Activated T-helper 1 cell treated with anti-CD3 and anti-CD28 coated beads, Interleukin-2, amount 50 U/mL, for 16 hours (primary cell): ENCODE results near the gene KRTAP10-12.

Source experiments
- DNase-seq, 2 donors: peaks; one replicate each; pipeline ENCODE4 v3.0.0-alpha.2; 2020; ENCODE audit warnings: low read depth in 1 of 2, low spot score in 1 of 2

The KRTAP10-12 gene

DNA sequence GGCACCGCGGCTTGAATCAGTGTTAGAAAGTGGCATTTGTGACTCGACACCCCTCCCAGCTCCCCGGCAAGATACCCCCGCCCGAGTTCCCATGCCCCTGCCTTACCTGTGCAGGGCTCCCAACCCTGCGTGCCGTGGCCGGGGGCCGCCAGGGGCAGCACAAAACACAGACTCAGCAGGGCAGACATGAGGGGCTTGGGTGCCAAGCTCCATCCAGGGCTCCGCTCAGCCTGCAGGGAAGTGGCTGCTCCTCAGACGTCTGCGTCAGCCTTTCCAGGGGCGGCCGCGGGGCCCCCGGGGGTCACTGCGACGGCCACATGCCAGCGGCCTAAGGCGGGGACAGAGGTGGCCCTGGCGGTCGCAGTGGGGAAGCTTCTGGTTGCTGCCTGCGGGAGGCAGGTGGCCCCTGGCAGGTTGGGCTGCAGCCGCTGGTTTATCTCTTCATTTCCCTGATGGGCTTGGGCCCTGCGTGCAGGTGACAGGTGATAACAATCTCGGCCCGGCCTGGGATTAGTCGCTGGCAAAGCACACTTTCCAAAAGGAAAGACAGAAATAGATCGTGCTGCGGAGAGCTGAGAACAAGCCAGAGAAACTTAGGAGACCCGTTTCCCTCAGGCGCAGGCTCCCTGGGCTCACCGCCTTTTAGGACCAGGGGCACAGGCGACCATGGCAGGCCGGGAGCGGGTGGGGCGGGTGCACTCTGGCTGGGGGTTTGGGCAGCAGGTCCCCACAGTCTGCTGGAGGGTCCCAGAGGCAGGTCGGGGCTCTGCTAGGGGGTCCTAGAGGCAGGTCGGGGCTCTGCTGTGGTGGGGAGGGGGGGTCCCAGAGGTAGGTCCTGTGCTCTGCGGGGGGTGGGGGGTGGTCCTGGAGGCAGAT lies 14.6 kb downstream of the KRTAP10-12 start, which contains the start of gene TSPEAR:
TSPEAR (minus strand) TSS at position 246 of the 876 bp plus-strand sequence; CDS start at position 188, 58 bp downstream.
- no peak for DNase-seq

GRCh38 chr21:44712203-44713028 lies 15.4 kb downstream of the KRTAP10-12 start:
- DNase-seq: no peak

GRCh38 chr21:44713130-44713529 lies 16.2 kb downstream of the KRTAP10-12 start:
- no peak for DNase-seq

GRCh38 chr21:44713846-44714245 lies 16.9 kb downstream of the KRTAP10-12 start:
- DNase-seq: no peak

DNA sequence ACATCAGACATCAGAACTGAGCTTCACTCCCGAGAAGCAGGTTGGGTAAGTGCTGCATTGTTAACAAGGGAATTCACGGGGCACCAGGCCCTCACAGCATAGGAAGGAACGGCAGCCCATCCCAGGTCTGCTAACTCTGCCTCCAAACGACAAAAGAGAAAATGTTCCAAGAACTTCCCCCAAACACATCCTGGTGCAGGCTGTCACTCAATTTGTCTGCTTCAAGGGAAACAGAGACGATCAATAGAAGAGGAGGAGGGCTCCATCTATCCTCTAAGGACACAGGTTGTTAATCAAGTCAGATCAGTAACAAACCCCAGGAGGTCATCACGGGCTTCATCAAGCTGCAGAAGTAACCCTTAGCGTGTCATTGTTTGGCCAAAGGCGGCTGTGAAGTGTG lies 17.9 kb downstream of the KRTAP10-12 start:
- no peak for DNase-seq

DNA sequence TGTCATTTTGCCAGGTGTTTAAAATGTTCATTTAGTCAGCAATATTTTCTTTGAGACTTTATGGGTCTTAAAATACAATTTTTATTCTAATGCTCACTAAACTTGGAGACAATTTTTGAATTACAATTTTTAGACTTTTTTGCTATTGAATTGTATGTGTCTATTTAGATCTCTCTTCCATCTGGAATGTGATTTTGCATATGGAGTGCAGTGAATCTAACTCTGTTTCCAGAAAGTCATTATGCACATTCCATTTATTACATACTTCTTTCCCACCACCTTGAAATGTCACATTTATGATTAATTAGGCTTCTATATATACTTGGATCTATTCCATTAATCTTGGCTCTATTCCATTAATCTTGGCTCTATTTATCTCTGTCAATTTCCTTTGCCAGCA lies 20.0 kb downstream of the KRTAP10-12 start:
- no peak for DNase-seq

DNA sequence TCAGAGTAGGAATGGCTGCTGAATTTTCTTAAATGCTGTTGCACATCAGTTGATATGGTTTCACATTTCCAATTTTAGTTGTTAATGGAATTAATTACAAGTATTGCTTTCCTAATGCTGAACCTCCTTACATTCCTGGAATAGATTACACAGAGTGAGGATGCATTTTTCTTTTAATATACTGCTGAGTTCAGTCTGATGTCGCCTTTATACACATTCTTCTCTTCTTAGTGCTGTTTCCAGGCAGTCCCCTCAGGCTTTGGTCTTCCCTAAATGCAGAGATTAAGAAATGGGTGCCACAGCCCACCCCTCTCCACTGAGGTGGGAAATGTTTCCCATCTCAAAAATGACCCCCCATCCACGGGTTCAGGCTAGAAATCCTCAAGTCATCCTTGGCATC lies 21.1 kb downstream of the KRTAP10-12 start:
- no peak for DNase-seq

DNA sequence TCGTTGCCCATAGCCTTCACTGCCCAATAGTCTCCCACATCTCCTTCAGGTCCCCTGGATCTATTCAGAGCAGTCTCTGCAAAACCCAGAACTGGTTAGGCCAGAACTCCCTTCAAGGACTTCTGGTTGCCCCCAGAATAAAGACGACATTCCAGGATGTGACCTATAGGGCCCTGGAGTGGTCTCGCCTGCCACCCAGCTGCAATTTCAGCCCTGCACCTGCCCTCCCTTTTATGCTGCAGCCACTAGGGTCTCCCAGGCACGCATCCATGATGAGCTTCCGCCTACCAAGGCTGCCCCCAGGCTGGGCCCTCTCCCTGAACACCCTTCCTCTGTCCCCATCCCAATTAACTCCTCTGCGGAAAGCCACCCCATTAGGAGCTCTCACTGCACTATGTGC lies 21.6 kb downstream of the KRTAP10-12 start:
- DNase-seq: no peak

DNA sequence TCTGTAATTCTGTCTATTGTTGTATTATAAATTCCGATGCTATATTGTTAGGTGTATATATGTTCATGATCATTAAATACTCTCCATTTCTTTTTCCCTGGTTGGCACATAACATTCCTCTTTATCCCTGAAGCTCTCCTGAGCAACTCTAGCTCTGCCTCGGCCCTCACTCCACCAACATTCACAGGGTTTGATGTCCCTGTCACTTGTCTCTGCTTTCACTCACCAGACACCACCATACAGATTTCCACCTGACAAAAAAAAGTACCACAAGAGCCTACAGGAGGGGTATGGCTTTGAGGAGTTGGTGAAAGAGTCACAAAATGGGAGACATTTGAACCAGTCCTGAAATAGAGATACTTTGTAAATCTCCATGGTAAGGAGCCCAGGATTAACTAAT lies 23.2 kb downstream of the KRTAP10-12 start:
- no peak for DNase-seq

DNA sequence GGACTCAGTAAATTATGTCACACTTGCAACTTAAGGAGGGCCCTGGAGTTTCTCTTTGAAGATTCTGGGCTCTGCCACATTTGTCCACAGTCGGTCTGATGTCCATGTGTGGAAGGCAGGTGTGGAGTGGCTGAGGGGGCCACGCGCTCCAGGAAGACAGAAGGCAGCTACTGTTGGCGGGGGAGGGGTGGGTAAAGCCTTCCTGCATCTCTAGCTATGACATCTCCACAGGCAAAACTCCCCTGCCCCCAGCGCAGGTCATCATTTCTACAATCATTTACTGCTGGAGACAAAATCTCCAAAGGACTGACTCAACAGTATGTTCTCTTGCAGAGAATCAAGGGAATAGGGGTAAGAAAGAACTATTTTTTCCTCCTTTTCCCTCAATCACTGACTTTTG lies 25.8 kb downstream of the KRTAP10-12 start:
- DNase-seq: no peak

DNA sequence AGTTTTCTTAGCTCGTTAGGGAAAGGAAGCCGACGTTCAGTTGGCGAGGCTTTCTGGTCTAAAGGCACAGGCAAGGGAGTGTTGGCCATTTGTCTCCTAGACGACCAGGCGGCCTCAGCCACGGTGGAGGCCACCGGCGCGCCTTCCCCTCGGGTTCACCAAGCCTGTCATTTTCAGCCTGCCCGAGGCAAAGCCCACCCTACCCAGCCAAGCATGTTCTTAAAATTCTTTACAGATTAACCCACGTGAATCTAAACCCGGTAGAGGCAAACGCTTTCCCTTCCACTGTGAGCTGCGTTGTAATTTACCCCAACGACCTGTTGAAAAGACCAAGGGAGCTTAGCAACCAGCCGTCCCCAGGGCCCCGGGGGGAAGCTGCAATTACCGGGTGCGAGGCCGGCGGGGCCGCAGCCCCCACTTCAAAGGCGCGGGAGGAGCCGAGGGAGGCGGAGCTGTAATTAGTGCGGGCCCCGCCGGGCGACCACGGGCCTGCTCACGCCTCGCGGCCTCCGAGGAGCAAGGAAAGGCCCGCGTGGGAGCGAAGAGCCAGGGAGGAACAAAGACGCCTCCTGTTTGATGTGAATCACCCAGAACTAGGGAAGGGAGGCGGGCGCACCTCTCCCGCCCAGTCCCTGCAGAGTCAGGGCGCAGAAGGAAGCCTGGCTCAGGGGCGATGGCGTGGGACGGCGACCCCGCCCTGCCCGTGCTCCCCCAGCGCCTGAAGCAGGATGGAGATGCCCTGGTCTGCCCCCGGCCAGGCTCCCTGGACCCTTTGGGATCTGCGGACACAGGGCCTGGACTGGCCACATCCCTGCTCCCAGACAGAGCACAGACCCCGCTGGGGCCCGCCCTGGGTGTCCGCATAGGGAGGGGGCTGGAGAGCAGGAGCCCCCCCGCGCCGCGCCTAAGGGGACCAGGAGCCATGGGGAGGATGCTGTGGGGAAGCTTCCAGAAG lies 26.5 kb downstream of the KRTAP10-12 start:
- DNase-seq: no peak

DNA sequence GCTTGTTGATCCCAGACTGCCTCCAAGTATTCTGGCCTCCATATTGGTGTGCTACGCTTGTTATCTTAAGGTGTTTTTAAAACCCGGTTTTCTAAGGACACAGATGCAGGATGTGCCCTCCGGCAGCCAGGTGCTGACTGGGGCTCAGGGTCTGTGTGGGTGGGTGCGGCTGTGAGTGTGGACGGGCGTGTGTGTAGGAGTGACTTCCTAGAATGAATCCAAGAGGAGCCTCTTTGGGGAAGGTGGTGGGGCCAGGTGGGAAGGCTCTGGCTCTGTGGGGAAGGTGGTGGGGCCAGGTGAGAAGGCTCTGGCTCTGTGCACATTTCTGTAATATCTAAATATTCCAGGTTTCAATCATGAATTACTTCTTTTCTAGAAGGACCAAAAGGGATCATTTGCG lies 27.2 kb downstream of the KRTAP10-12 start:
- no peak for DNase-seq

DNA sequence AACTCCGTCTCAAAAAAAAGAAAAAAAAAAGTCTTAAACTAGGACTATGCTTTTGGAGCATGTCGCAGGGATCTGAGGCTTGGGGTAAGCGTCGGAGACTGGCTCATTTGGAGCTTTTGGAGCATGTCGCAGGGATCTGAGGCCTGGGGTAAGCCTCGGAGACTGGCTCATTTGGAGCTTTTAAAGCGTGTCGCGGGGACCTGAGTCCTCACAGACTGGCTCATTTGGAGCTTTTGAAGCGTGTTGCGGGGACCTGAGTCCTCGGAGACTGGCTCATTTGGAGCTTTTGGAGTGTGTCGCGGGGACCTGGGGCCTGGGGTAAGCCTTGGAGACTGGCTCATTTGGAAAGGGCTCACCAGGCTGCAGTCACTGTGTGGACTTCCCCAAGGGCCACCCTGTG lies 28.0 kb downstream of the KRTAP10-12 start:
- no peak for DNase-seq

DNA sequence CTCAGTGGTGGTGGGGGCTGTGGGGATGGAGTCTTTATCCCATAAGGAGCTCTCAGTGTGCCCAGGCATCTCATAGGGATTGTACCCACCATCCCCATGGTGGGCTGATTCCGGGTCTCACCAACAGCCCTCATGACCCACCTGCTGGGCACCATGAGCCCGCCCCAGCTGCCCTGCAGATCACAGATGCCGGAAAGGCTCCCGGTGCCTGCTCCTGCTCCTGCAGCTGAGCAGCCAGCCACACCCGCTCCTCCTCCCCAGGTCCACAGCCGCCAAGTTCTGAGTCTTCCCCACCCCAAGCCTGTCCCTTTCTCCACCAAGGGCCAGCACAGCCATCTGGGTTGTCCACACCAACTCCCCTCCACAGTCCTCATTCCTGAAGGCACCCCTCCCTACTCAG lies 29.9 kb downstream of the KRTAP10-12 start:
- no peak for DNase-seq

DNA sequence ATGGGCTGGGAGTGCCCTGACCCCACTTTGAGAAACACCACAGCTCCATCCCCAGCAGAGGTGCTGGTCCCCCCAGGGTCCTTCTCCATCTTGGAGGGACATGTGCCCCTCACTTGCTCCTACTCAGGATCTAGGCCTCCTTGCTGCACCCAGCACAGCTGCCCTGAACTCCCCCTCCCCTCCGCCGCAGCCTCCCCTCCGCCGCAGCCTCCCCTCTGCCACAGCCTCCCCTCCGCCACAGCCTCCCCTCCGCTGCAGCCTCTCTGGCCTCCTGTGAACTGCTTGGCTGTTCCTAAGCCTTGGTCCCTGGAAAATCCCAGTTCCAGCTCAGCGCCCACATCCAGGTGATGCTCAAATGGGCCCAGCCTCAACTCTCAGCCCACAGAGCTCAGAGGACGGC lies 30.3 kb downstream of the KRTAP10-12 start:
- DNase-seq: no peak

DNA sequence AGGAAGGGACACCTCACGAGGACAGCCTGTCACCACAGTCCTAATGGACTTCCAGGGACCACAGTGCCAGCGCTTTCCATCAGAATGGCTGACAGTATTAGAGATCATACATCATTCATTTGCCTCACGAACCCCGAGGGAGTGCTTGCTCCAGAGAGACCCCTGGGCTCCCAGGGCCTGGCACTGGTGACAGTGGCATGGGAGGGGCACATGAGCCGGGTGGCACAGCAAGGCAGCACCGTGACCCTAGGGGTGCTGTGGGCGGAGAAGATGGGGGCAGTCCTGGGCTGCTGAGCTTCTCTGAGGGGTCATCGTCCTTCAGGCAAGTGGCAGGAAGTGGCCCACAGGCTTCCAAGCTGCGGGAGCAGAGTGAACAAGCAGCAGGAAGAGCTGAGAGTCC lies 30.8 kb downstream of the KRTAP10-12 start:
- no peak for DNase-seq

DNA sequence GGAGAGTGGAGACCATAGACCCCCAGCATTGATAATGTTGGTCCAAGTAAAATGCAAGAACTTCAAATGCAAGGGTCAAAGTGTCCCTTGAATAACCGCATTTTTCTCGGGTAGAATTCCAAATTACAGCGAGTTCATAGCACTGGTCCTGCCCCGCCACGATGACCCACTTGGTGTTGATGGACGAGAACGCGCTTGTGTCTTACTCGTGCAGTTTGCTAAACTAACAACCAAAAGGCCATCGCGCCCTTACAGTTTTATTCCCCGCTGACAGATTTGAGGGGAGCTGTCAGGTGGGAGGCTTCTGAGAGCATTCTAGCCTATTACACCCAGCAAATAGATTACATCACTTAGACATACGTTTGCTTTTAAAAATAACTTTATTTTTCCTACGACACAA lies 31.7 kb downstream of the KRTAP10-12 start:
- DNase-seq: no peak

GRCh38 chr21:44729336-44730027 lies 32.5 kb downstream of the KRTAP10-12 start:
- DNase-seq: no peak

- no peak for DNase-seq
Measured at GRCh38 chr21:44730028-44730395, 33.0 kb downstream of the KRTAP10-12 start.

DNA sequence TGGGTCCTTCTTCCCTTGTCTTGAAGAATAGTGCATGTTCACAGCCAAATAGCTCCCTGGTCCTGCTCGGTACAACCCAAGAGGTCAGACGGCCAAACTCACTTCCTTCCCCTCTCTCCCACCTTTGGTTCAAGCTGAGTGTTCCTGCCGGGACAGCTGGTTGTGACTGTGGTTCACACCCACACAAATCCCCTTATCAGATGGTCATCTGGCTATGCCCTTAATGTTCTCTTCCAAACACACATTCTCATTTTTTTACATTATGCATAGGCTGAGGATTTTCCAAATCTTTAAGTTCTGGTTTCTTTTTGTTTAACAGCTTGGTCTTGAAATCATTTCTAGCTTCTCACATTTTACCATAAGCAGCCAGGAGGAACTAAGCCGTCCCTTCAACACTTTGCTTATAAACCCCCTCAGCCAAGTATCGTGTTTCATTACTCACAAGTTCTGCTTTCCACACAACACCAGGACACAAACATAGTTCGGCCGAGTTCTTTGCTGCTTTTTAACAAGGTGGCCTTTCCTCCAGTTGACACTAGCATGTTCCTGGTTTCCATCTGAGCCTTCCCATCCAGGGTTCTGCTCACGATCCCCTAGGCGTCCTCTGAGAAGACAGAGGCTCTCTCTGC lies 34.1 kb downstream of the KRTAP10-12 start:
- DNase-seq: no peak
